Mucosa of stomach (tissue), 1 donor: Measurements from ENCODE around the gene MAGI1.

Source experiments
- H3K27me3 ChIP-seq: one replicate; pipeline ENCODE4 v1.7.0; 2013; ENCODE audit warnings: mild to moderate bottlenecking, low read length; ENCODE audit not compliant: control insufficient read depth, insufficient read depth
- H3K36me3 ChIP-seq: one replicate; pipeline ENCODE4 v1.7.0; 2013; ENCODE audit warnings: low read length; ENCODE audit not compliant: control insufficient read depth, insufficient read depth
- H3K4me1 ChIP-seq: one replicate; pipeline ENCODE4 v1.7.0; 2013; ENCODE audit warnings: mild to moderate bottlenecking, low read length; ENCODE audit not compliant: control insufficient read depth, insufficient read depth
- H3K4me3 ChIP-seq: one replicate; pipeline ENCODE4 v1.7.0; 2013; ENCODE audit warnings: low read length
- H3K9ac ChIP-seq: one replicate; pipeline ENCODE4 v1.7.0; 2013; ENCODE audit warnings: mild to moderate bottlenecking, low read length, moderate library complexity
- H3K9me3 ChIP-seq: one replicate; pipeline ENCODE4 v1.7.0; 2013; ENCODE audit warnings: mild to moderate bottlenecking, low read length, moderate library complexity; ENCODE audit not compliant: control insufficient read depth
- donor health status: Pancreatic carcinoma.

MAGI1 gene

DNA sequence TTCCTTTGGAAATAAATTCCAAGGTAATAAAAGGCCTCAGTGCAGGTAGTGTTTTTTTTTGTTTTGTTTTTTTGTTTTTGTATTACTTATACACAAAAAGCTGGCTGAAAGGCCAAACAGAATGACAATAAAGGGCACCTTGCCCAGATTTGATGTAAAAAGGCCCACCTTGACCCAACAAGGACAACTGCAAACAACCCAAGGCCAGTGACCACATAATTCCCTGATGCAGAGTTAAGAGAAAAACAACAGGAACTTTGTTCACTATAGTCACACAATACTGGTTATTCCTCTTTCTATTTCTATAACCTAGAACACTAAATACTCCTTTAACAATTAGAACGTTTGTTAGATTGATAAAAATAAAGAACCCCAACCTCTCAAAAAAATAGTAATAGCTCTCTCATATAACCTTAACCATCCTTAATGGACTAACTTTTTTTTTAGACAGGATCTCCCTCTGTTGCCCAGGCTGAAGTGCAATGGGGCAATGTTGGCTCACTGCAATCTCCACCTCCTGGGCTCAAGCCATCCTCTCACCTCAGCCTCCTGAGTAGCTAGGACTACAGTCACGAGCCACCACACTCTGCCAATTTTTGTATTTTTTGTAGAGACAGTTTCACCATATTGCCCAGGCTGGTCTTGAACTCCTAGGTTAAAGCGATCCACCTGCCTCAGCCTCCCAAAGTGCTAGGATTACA, 113.3 kb downstream of the MAGI1 start:
- no peaks in the 10 kb centered on the region for H3K9me3 ChIP-seq
- H3K9ac ChIP-seq, result no peak overlapping the region
- no peaks in the 10 kb centered on the region for H3K27me3 ChIP-seq
- no peaks in the 10 kb centered on the region for H3K36me3 ChIP-seq
- H3K4me3 ChIP-seq, result no peak overlapping the region
- peaks cover 26% of the 10 kb centered on the region for H3K4me1 ChIP-seq

DNA sequence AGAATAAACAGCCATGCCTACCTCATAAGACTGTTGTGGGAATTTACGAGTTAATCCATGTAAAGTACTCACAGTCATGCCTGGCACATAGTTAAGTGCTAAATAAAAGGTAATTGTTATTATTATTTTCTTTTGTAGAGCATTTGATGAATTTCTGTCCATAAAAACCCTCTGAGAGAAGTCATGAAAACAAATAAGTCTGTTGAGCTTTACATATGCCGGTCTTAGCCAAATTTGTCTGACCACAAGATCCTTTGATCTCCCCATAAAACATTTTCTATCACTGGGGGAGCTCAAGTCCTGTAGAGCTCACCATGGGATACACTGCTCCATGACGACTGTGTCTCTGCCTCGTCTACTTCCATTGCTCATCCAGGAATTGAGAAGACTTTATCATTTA, 114.0 kb downstream of the MAGI1 start:
- peaks cover 26% of the 10 kb centered on the region for H3K4me1 ChIP-seq

GRCh38 chr3:65922441-65922840, 116.3 kb downstream of the MAGI1 start:
- Histone ChIP-seq H3K27me3 (no peaks in the 10 kb centered on the region), H3K4me3 (no peak overlapping the region), H3K9ac (no peak overlapping the region), H3K4me1 (peaks cover 20% of the 10 kb centered on the region), H3K36me3 (no peaks in the 10 kb centered on the region), H3K9me3 (no peaks in the 10 kb centered on the region)

More for the DNA sequence above, 114.0 kb downstream of the MAGI1 start:
- Histone ChIP-seq H3K9ac (no peak overlapping the region), H3K4me3 (no peak overlapping the region), H3K27me3 (no peaks in the 10 kb centered on the region), H3K36me3 (no peaks in the 10 kb centered on the region), H3K9me3 (no peaks in the 10 kb centered on the region)

GRCh38 chr3:65919826-65920225, 118.9 kb downstream of the MAGI1 start:
- H3K4me1 ChIP-seq, result peaks cover 5% of the 10 kb centered on the region
- H3K36me3 ChIP-seq, result no peaks in the 10 kb centered on the region
- H3K9ac ChIP-seq, result no peak overlapping the region
- no peak overlapping the region for H3K4me3 ChIP-seq
- H3K9me3 ChIP-seq, result no peaks in the 10 kb centered on the region
- H3K27me3 ChIP-seq, result no peaks in the 10 kb centered on the region

GRCh38 chr3:65915477-65915876, 123.2 kb downstream of the MAGI1 start:
- Histone ChIP-seq H3K9ac (no peak overlapping the region), H3K36me3 (no peaks in the 10 kb centered on the region), H3K4me3 (no peak overlapping the region), H3K4me1 (peaks cover 28% of the 10 kb centered on the region), H3K9me3 (no peaks in the 10 kb centered on the region), H3K27me3 (no peaks in the 10 kb centered on the region)

DNA sequence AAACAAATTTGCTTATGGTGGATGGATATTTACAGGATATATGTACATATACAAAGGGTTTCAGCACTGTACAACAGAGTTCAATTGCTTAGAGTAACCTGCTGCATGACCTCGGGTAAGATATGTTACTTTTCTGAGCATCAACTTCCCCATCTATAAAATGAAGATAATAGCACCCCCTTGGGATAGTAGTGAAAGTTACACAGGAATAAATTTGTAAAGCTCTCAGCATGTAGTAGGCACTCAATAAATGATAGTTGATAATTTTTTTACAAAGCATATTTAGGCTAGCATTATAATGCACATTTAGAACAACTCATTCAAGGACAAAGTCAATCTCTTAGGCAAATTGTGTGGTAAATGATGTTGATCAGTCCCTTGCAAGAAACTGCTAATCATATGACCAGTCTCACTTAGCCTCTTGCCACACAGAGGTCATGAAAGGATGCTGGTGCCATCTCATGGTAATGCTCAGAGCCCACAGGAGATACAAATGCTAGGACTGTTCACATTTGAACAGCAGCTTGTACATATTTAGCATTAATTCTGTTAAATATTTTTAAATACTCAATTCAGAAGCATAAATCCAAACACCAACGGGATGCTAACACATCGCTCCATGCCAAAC, 123.9 kb downstream of the MAGI1 start:
- Histone ChIP-seq H3K27me3 (no peaks in the 10 kb centered on the region), H3K4me3 (no peak overlapping the region), H3K9me3 (no peaks in the 10 kb centered on the region), H3K36me3 (no peaks in the 10 kb centered on the region), H3K4me1 (peaks cover 28% of the 10 kb centered on the region), H3K9ac (no peak overlapping the region)

GRCh38 chr3:65914032-65914739, 124.5 kb downstream of the MAGI1 start:
- H3K36me3 ChIP-seq, result no peaks in the 10 kb centered on the region
- no peaks in the 10 kb centered on the region for H3K9me3 ChIP-seq
- no peak overlapping the region for H3K9ac ChIP-seq
- peaks cover 28% of the 10 kb centered on the region for H3K4me1 ChIP-seq
- no peak overlapping the region for H3K4me3 ChIP-seq
- no peaks in the 10 kb centered on the region for H3K27me3 ChIP-seq

DNA sequence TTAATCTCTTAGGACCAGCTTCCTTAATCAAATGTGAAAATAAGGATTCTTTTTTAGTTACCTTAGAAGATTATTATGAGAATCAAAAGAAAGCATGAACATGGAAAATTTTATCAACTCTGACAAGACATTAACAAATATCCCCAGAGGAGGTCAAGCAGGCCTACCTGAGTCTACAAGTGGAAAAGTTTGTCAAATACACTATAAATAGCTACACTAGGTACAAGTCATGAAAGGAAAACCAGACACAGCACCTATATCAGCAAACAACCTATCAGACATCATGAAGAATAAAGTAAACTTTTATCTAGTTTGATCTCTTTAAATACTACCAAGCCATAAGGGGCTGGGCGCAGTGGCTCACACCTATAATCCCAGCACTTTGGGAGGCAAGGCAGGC, 126.1 kb downstream of the MAGI1 start:
- Histone ChIP-seq H3K27me3 (no peaks in the 10 kb centered on the region), H3K9me3 (no peaks in the 10 kb centered on the region), H3K9ac (no peak overlapping the region), H3K4me1 (peaks cover 28% of the 10 kb centered on the region), H3K4me3 (no peak overlapping the region), H3K36me3 (no peaks in the 10 kb centered on the region)

GRCh38 chr3:65908588-65908987, 130.1 kb downstream of the MAGI1 start:
- Histone ChIP-seq H3K9me3 (no peaks in the 10 kb centered on the region), H3K4me3 (no peak overlapping the region), H3K4me1 (peaks cover 19% of the 10 kb centered on the region), H3K9ac (no peak overlapping the region), H3K27me3 (no peaks in the 10 kb centered on the region), H3K36me3 (no peaks in the 10 kb centered on the region)

- Histone ChIP-seq H3K4me1 (peaks cover 19% of the 10 kb centered on the region), H3K9me3 (no peaks in the 10 kb centered on the region), H3K36me3 (no peaks in the 10 kb centered on the region), H3K27me3 (no peaks in the 10 kb centered on the region), H3K9ac (no peak overlapping the region), H3K4me3 (no peak overlapping the region)
Observed at GRCh38 chr3:65907232-65908130, 131.2 kb downstream of the MAGI1 start.

GRCh38 chr3:65905771-65906170, 132.9 kb downstream of the MAGI1 start:
- Histone ChIP-seq H3K4me3 (no peak overlapping the region), H3K36me3 (no peaks in the 10 kb centered on the region), H3K9ac (no peak overlapping the region), H3K9me3 (no peaks in the 10 kb centered on the region), H3K4me1 (peaks cover 16% of the 10 kb centered on the region), H3K27me3 (no peaks in the 10 kb centered on the region)
